RWPE2 (cell line): ENCODE results near the gene CUEDC2.

ENCODE experiments used
- ATAC-seq: fragments of 200-7000 bp; cut with Tn5 transposase; 3 replicates; pipeline ENCODE4 v1.9.1; 2021; ENCODE audit warnings: low read depth
- DNase-seq: peaks from one replicate; pipeline ENCODE4 v3.0.0-alpha.2; 2020; ENCODE audit warnings: low spot score
- H3K27ac ChIP-seq: fragments of 450-650 bp; 2 replicates; pipeline ENCODE4 v1.5.1; 2017; ENCODE audit warnings: mild to moderate bottlenecking; ENCODE audit not compliant: poor library complexity, severe bottlenecking
- H3K27me3 ChIP-seq: fragments of 250-450 bp; sonication (Bioruptor Pico); 2 replicates; pipeline ENCODE4 v1.5.1; 2021; ENCODE audit warnings: mild to moderate bottlenecking, moderate library complexity; ENCODE audit not compliant: insufficient read depth, poor library complexity, severe bottlenecking
- H3K36me3 ChIP-seq: fragments of 250-450 bp; sonication (Bioruptor Pico); 2 replicates; pipeline ENCODE4 v1.5.1; 2020; ENCODE audit warnings: low read depth, mild to moderate bottlenecking, moderate library complexity
- H3K4me1 ChIP-seq: fragments of 250-450 bp; sonication (Bioruptor Pico); 2 replicates; pipeline ENCODE4 v1.5.1; 2021; ENCODE audit warnings: mild to moderate bottlenecking, moderate library complexity; ENCODE audit not compliant: insufficient read depth, poor library complexity, severe bottlenecking
- H3K4me3 ChIP-seq: fragments of 250-450 bp; sonication (Bioruptor Pico); 2 replicates; pipeline ENCODE4 v1.5.1; 2021; ENCODE audit warnings: mild to moderate bottlenecking, moderate library complexity; ENCODE audit not compliant: severe bottlenecking
- H3K9me3 ChIP-seq: fragments of 250-450 bp; sonication (Bioruptor Pico); 2 replicates; pipeline ENCODE4 v1.5.1; 2021; ENCODE audit warnings: mild to moderate bottlenecking, moderate library complexity; ENCODE audit not compliant: severe bottlenecking
- TF ChIP-seq, protein P1 (sequence below): fragments of 450-650 bp; IDR thresholded peaks from one replicate; pipeline ENCODE4 v1.5.1; 2017; ENCODE audit warnings: mild to moderate bottlenecking, moderate library complexity; ENCODE audit not compliant: poor library complexity, severe bottlenecking

Gene CUEDC2

DNA sequence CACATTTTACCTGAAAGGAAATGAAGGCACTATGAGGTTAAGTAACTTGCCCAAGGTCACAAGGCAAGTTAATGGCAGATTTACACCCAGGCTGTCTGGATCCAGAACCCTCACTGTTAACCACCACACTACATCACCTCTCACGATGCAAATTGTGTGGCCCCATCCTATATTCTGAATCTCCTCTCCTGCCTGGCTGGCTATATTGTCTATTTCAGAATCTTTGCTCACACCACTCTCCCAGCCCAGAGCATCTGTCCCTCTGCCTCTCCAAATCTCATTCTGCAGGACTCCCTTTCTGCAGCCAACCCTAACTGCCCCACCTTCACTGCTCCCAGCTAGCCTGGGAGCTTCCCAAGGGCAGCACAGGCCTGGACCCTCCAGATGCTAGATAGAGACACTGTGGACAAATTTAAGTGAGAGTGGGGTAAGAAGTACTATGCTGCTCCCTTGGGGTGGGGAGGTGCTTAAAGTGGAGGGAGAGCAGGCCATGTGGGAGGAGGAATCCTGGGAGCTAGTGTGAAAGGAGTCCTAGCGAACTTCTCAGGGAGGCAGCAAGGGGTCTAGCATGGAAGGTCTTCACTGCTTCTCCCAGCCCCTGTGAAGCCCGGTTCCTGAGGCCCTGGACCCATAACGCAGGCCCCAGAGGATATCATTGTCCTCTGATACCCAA lies 786 bp downstream of the CUEDC2 start:
- Histone ChIP-seq H3K4me3 (peak overlapping the region; percentile 65), H3K27ac (peak overlapping the region; percentile 56), H3K4me1 (peaks cover 10% of the 10 kb centered on the region), H3K36me3 (peaks cover 11% of the 10 kb centered on the region), H3K27me3 (no peaks in the 10 kb centered on the region), H3K9me3 (no peaks in the 10 kb centered on the region)
- TF ChIP-seq, protein P1, sequence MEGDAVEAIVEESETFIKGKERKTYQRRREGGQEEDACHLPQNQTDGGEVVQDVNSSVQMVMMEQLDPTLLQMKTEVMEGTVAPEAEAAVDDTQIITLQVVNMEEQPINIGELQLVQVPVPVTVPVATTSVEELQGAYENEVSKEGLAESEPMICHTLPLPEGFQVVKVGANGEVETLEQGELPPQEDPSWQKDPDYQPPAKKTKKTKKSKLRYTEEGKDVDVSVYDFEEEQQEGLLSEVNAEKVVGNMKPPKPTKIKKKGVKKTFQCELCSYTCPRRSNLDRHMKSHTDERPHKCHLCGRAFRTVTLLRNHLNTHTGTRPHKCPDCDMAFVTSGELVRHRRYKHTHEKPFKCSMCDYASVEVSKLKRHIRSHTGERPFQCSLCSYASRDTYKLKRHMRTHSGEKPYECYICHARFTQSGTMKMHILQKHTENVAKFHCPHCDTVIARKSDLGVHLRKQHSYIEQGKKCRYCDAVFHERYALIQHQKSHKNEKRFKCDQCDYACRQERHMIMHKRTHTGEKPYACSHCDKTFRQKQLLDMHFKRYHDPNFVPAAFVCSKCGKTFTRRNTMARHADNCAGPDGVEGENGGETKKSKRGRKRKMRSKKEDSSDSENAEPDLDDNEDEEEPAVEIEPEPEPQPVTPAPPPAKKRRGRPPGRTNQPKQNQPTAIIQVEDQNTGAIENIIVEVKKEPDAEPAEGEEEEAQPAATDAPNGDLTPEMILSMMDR, result no peak
- ATAC-seq, result peak; percentile 7; the same call in 1 of the 3 replicates
- DNase-seq, result no peak

- ATAC-seq, result no peak
These were observed 2.9 kb downstream of the CUEDC2 start for GRCh38 chr10:102429468-102429867.

DNA sequence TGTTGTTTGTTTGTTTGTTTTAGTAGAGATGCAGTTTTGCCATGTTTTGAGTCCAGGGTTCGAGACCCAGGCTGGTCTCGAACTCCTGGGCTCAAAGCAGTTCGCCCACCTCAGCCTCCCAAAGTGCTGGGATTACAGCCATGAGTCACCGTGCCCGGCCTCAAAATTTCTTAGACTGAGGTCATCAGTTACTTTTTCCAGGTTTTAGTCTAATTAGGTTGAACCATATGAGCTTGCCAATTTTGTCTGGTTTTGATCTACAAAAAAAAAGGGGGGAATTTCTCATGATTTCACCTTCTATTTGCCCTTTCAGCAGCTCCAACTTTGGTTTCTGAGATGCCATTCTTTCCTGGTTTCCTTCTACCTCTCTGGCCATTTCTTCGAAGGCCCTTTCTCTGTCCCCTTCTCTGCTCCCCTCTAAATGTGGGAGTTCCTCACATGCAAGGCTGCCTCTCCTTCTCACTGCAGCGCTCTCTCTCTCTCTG lies 5.5 kb downstream of the CUEDC2 start:
- DNase-seq, result no peak
- Histone ChIP-seq H3K4me3 (no peak overlapping the region), H3K27ac (no peak overlapping the region), H3K9me3 (no peaks in the 10 kb centered on the region), H3K4me1 (peaks cover 5% of the 10 kb centered on the region), H3K36me3 (peaks cover 18% of the 10 kb centered on the region), H3K27me3 (no peaks in the 10 kb centered on the region)
- no peak for ATAC-seq
- TF ChIP-seq, protein P1, result no peak

More at GRCh38 chr10:102429468-102429867, 2.9 kb downstream of the CUEDC2 start:
- Histone ChIP-seq H3K27me3 (no peaks in the 10 kb centered on the region), H3K4me3 (no peak overlapping the region), H3K4me1 (peaks cover 5% of the 10 kb centered on the region), H3K36me3 (peaks cover 11% of the 10 kb centered on the region), H3K27ac (no peak overlapping the region), H3K9me3 (no peaks in the 10 kb centered on the region)
- no peak for DNase-seq
- TF ChIP-seq, protein P1, result no peak

GRCh38 chr10:102425444-102425843 lies 6.9 kb downstream of the CUEDC2 start:
- no peak overlapping the region for H3K4me3 ChIP-seq
- no peaks in the 10 kb centered on the region for H3K27me3 ChIP-seq
- peaks cover 10% of the 10 kb centered on the region for H3K36me3 ChIP-seq
- H3K27ac ChIP-seq, result no peak overlapping the region
- ATAC-seq (no peak), DNase-seq (no peak)
- H3K9me3 ChIP-seq, result no peaks in the 10 kb centered on the region
- H3K4me1 ChIP-seq, result no peaks in the 10 kb centered on the region
- TF ChIP-seq, protein P1, result no peak

DNA sequence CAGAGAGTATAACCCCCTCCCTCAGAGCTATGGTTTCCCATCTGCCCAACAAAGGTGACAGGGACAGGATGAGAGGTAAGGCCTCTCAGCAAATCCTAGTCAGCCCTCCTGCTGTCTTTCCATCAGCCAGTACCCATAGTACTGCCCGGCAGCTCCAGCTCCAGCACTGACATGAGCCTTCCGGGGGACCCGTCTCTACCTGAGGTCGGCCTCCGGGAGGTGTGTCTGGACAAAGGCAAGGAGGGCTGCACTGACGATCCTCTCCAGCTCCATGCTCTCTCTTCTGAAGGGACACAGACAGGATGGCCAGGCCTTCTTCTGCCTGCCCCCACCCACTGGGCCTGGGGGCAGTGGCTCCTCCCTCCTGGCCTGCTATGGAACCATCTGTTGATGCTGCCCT lies 7.5 kb downstream of the CUEDC2 start:
- Histone ChIP-seq H3K27ac (no peak overlapping the region), H3K4me1 (no peaks in the 10 kb centered on the region), H3K36me3 (peaks cover 7% of the 10 kb centered on the region), H3K4me3 (no peak overlapping the region), H3K9me3 (no peaks in the 10 kb centered on the region), H3K27me3 (no peaks in the 10 kb centered on the region)
- TF ChIP-seq, protein P1, result no peak
- no peak for ATAC-seq
- no peak for DNase-seq
